HCT116 (cell line): ENCODE measurements around the gene RCL1.

Experiments
- CEBPB ChIP-seq: IDR thresholded peaks from 2 replicates; pipeline ENCODE4 v1.6.1; 2012; ENCODE audit warnings: low read depth
- CTCF ChIP-seq, 3 experiments: fragments of 200-600 bp in 1 of 3; sonication (generic) in 1 of 3; IDR thresholded peaks in 2 of 3; conservative IDR thresholded peaks in 1 of 3; 2 replicates each; pipeline ENCODE4 v1.5.1; 2012 to 2017; ENCODE audit warnings: low read depth in 2 of 3, low read length in 2 of 3, antibody characterized with exemption in 1 of 3, borderline replicate concordance in 1 of 3, control low read depth in 1 of 3, mild to moderate bottlenecking in 1 of 3, mixed read lengths in 1 of 3, mixed run types in 1 of 3, moderate library complexity in 1 of 3; ENCODE audit not compliant: insufficient read depth in 1 of 3
- EZH2 ChIP-seq: fragments of 200-600 bp; sonication (generic); IDR thresholded peaks from 2 replicates; pipeline ENCODE4 v1.6.1; 2017; ENCODE audit warnings: antibody characterized with exemption, mixed run types
- POLR2A ChIP-seq: IDR thresholded peaks from 2 replicates; pipeline ENCODE4 v1.7.0; 2011; ENCODE audit warnings: borderline replicate concordance; ENCODE audit not compliant: insufficient read depth, insufficient read length; ENCODE audit errors: extremely low read depth
- RAD21 ChIP-seq: IDR thresholded peaks from 2 replicates; pipeline ENCODE4 v1.6.1; 2012; ENCODE audit warnings: low read depth, mild to moderate bottlenecking
- SIN3A ChIP-seq: IDR thresholded peaks from 2 replicates; pipeline ENCODE4 v1.6.1; 2012; ENCODE audit warnings: low read depth
- SRF ChIP-seq: IDR thresholded peaks from 2 replicates; pipeline ENCODE4 v1.6.1; 2012; ENCODE audit warnings: low read depth
- TF ChIP-seq, protein P1 (sequence below): IDR thresholded peaks from 2 replicates; pipeline ENCODE4 v1.6.1; 2012; ENCODE audit warnings: low read depth

DNA sequence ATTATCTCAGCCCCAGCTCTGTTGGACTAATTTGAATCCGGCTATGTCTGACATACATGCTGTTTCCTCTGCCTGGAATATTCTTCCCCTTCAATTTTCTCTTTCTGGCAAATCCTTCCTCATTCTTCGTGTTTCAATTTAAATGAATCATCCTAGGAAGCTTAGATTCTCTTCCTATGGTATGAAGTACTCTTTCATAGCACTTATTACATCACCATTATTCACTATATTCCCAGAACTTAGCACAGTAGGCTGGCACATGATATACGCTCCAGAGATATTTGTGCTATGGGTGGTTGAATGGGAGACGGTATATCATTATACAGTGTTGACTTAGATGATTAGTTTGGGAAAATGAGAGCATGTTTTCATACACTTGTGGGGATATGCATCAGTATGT lies 101.3 kb downstream of the RCL1 start:
- TF ChIP-seq POLR2A: no peak
- no peak for TF ChIP-seq CTCF (IDR thresholded peaks at IDR 0.05 in 2 of 3, conservative IDR thresholded peaks at IDR 0.05 in 1 of 3; ENCODE audit: borderline replicate concordance in 1 of 3, insufficient read depth in 1 of 3, low read depth in 2 of 3, low read length in 2 of 3)
- TF ChIP-seq SRF: no peak
- TF ChIP-seq CEBPB: no peak
- no peak for TF ChIP-seq SIN3A
- no peak for TF ChIP-seq EZH2
- TF ChIP-seq, protein P1, sequence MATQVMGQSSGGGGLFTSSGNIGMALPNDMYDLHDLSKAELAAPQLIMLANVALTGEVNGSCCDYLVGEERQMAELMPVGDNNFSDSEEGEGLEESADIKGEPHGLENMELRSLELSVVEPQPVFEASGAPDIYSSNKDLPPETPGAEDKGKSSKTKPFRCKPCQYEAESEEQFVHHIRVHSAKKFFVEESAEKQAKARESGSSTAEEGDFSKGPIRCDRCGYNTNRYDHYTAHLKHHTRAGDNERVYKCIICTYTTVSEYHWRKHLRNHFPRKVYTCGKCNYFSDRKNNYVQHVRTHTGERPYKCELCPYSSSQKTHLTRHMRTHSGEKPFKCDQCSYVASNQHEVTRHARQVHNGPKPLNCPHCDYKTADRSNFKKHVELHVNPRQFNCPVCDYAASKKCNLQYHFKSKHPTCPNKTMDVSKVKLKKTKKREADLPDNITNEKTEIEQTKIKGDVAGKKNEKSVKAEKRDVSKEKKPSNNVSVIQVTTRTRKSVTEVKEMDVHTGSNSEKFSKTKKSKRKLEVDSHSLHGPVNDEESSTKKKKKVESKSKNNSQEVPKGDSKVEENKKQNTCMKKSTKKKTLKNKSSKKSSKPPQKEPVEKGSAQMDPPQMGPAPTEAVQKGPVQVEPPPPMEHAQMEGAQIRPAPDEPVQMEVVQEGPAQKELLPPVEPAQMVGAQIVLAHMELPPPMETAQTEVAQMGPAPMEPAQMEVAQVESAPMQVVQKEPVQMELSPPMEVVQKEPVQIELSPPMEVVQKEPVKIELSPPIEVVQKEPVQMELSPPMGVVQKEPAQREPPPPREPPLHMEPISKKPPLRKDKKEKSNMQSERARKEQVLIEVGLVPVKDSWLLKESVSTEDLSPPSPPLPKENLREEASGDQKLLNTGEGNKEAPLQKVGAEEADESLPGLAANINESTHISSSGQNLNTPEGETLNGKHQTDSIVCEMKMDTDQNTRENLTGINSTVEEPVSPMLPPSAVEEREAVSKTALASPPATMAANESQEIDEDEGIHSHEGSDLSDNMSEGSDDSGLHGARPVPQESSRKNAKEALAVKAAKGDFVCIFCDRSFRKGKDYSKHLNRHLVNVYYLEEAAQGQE: no peak
- TF ChIP-seq RAD21: no peak
